Hematopoietic multipotent progenitor cell treated with erythropoietin and hydrocortisone succinate and interleukin-3 and kit ligand, for 15 days (in vitro differentiated cells): ENCODE measurements around the gene FREY1.
"Not testable (repeated sequence)": the region's sequence is repeated elsewhere in the genome, so short reads cannot be mapped to it uniquely, and the experiment has no call there.

Experiments
- DNase-seq: peaks from one replicate; pipeline ENCODE4 v3.0.0-alpha.2; 2015; ENCODE audit warnings: low spot score

FREY1 gene

DNA sequence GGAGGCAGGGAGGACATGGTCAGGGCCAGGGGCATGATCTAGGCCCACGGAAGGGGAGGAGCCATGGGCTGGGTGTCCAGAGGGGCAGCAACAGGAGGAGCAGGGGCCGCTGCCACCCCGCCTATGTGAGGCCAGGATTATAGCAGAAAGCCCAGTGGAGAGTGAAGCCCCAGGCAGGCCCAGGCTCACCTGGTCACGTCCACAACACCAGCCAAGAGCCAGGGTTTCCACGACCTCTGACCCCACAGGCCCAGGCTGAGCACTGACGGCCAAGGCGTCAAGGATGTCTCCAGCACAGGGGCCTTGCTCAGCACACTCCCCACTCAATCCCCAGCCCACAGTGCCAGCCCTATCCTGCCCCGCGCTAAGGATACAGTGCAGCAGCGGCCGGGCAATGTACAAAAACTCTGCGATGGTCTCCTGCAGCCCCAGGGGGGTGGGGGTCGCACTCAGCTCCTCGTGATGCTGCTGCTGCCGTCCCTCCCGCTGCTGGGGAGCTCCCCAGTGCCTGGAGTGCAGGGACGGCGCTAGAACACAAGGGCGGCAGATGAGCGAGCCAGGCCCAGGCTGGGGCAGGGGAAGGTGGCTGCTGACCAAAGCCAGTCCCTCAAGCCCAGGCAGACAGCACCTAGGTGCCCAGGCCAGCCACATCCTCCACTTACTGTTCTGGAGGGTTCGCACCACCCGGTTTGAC lies 7.0 kb upstream of the FREY1 start:
- no peak for DNase-seq

DNA sequence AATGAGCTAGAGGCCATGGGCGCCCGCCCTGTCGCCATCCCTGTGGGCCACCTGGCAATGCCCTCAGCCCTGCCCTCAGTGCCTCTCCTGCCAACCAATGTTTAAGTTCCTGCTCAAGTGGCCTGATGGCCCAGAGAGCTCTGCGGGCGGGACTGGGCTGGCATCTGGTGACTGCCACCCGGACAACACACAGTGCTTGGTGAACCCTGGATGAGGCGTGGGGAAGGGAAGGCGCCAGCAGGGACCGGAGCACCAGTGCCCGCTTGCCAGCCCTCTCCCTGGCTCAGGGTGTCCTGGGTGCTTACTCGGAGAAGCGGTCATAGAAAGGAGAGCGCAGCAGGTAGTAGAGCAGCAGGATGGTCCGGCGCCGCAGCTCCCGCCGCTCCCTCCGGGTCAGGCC lies 6.4 kb upstream of the FREY1 start:
- no peak for DNase-seq

DNA sequence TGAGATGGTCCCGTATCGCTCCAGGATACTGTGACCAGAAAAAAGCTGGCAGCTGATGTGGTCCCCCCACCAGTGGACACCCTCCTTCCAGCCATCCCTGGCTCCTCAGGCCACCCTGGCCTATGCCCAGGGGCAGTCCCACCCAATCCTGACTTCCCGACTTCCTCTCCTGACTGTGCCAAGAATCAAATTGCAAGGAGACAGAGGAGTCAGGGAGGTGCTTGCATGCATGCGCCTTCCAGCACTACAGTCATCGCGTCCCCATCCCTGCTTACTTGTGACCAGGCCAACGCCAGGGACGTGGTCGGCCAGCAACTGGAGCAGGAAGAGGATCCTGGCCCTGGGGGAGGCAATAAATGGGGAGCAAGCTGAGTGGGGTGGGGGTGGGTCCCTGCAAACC lies 3.6 kb upstream of the FREY1 start:
- no peak for DNase-seq

DNA sequence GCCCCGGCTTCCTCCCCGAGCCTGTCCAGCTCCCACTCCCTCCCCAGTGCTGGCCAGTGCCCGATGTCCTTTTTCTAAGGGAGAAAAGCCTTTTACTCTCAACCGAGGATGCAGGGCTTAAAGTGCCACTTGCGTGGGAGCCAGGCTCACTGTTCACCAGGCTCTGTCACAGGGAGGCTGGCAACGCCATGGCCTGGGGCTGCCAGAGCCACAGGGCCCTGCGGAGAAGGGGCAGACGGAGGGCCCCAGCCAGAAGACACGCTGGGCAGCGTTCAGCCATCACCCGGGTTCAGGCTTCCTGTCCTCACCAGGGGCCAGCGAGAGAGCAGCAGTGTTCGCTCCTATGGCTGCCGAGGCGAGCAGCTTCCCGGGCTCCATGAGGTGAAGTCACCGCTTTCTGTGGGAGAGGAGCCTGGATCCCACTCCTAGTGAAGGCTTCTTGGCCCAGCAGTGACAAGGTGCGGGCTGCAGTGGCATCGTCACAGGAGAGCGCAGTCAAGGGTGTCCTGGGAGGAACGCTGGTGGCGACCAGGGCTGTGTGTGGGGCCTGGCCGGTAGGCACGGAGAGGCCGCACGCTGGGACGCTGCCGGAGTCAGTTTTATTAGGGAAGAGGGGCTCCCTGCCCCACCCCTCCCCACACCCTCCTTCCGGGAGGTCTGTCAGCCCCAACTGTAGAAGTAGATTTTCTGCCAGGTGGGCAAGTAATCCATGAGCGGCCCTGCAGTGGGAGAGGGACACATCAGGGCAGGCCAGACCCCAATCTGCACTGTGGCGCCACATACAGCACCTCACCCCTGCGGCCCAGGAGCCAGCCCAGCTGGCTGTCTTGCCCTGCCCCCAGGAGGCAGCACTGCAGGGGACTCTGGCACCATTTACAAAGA lies 2.8 kb upstream of the FREY1 start:
- DNase-seq, result no peak

DNA sequence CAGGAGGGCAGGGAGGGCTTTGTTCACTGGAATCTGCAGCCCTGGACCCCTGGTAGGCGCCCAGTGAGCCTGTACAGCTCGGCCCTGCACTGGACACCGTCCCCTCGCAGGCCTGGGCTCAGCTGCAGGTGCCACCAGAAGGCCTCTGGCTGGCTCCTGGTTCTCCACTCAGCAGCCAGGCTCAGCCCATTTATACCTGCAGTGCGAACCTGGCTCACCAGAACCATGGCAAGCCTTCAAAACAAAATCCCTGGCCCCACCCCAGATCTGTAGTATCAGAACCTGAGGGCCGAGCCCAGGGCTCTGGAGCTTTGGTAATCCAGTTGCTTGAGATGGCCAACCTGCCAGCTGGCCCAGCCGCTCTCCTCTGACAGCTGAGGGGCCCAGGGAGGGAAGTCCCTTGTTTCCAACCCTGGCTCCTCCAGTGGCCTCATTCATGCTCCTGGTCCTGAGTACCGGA lies 870 bp upstream of the FREY1 start:
- no peak for DNase-seq

DNA sequence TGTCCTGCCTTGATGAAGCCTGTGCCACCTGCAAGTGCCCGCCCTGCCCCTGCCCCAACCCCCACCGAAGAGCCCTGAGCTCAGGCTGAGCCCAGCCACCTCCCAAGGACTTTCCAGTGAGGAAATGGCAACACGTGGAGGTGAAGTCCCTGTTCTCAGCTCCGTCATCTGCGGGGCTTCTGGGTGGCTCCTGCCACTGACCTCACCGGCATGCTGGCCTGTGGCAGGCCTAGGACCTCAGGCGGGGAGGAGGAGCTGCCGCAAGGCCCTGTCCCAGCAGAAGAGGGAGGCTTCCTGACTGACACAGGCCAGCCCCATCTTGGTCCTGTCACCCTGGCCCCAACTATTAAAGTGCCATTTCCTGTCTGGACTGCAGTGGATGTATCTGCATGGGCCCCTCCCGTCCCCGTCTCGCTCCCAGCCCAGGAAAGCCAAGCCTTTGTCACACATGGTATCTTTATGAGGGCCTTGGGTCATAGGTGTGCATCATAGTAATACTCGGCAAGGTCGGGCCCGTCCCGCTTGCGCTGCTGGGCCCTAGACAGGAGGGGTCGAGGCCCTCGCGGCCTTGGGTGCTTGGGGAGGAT lies 882 bp downstream of the FREY1 start:
- no peak for DNase-seq

DNA sequence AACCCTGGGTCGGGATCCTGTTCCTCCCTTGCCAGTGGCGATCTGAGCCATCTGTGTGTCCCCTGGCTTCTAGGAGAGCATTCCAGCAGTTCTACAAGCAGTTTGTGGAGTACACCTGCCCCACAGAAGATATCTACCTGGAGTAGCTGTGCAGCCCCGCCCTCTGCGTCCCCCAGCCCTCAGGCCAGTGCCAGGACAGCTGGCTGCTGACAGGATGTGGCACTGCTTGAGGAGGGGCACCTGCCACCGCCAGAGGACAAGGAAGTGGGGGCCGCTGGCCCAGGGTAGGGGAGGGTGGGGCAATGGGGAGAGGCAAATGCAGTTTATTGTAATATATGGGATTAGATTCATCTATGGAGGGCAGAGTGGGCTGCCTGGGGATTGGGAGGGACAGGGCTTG lies 1.5 kb downstream of the FREY1 start:
- DNase-seq, result not testable (repeated sequence)

DNA sequence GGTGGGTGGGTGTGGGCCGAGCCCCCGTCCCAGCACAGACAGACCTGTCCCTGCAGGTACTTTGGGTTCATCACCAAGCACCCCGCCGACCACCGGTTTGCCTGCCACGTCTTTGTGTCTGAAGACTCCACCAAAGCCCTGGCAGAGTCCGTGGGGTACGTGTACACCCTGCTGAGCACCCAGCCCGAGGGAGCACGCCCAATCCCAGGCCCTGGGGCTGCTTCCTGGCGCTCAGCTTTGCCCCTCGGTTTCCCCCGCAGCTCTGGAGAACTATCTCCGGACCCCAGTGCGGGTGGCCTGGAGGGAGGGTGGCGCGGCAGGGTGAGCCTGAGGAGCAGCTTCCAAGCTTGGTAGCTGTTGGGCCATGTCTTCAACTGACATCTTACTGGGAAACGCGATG lies 2.0 kb downstream of the FREY1 start:
- no peak for DNase-seq

DNA sequence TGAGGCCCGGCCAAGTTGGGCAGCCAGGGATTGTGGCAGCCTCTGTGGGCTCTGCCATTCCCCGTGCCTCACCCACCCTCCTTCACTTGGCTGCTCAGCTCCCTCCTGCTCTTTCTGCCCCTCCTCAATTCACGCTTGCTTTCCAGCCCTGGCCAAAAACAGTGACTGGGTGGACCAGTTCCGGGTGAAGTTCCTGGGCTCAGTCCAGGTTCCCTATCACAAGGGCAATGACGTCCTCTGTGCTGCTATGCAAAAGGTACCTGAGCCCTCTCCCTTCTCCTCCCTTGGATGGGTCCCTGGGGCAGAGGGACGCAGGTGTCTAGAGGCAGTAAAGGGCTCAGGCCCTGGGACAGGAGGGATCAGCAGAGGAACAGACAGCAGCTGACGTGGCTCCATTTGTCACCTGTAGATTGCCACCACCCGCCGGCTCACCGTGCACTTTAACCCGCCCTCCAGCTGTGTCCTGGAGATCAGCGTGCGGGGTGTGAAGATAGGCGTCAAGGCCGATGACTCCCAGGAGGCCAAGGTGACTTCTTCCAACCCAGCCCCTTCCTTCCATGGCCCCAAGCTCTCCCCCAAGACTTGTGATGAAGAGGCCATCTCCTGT lies 2.7 kb downstream of the FREY1 start:
- no peak for DNase-seq

DNA sequence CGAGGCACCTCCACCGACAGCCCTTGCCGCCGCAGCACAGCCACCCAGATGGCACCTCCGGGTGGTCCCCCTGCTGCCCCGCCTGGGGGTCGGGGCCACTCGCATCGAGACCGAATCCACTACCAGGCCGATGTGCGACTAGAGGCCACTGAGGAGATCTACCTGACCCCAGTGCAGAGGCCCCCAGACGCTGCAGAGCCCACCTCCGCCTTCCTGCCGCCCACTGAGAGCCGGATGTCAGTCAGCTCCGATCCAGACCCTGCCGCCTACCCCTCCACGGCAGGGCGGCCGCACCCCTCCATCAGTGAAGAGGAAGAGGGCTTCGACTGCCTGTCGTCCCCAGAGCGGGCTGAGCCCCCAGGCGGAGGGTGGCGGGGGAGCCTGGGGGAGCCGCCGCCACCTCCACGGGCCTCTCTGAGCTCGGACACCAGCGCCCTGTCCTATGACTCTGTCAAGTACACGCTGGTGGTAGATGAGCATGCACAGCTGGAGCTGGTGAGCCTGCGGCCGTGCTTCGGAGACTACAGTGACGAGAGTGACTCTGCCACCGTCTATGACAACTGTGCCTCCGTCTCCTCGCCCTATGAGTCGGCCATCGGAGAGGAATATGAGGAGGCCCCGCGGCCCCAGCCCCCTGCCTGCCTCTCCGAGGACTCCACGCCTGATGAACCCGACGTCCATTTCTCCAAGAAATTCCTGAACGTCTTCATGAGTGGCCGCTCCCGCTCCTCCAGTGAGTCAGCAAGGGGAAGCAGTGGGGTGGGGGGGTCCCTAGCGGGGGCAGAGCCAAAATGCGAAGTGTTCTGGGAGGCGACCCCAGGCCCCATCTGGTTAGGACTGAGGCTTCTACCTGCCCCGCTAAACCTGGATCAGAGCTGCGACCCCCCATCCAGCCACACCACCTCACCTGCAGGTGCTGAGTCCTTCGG lies 4.4 kb downstream of the FREY1 start:
- DNase-seq, result no peak

DNA sequence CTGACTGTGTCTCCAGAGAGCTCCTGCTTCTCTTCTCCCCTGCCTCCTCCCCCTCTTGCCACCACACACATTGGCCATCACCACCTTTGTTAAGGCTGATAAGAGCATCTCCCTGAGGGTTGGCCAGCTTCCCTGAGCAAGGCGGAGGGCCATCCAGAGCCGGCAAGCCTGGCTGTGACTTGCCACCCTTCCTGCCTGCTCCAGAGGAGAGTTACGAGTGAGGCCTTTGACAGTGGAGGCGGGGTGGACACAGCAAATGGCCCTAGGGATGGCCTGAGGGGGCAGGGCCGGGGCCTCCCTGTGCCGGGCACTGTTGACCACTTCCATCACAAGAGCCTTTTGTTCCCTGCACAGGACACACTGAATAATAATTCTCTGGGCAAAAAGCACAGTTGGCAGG lies 5.4 kb downstream of the FREY1 start:
- DNase-seq, result no peak

DNA sequence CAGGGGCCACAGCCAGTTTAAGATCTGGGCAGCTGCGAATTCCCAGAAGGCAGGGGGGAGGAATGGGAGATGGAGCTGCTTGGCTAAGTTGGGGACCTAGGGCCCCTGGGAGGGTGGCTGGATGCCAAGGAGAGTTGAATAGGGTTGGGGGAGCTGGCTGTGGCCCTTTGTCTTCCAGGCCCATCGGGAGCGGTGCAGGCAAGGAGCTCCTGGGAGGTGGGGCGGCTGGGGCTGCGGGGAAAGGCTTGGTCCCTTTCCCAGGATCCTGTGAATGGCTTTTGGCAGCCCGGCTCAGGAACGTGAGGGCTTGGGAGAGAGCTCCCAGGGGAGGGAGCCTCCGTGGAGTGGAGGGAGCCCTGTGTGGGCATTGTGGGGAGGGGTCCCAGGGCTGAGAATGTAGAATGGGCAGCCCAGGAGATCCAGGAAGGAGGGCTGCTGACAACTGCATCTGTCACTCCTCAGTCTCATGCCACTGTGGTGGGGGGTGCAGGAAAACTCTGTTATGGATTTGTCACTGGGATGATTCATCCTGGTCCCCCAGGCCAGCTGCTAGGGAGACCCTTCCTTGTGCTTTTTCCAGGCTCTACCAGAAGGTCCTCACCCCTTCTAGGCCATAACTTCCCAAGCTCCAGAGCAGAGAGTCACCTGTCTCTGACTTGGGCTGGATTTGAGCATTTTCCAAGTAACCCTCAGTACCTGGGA lies 6.0 kb downstream of the FREY1 start:
- DNase-seq, result no peak

DNA sequence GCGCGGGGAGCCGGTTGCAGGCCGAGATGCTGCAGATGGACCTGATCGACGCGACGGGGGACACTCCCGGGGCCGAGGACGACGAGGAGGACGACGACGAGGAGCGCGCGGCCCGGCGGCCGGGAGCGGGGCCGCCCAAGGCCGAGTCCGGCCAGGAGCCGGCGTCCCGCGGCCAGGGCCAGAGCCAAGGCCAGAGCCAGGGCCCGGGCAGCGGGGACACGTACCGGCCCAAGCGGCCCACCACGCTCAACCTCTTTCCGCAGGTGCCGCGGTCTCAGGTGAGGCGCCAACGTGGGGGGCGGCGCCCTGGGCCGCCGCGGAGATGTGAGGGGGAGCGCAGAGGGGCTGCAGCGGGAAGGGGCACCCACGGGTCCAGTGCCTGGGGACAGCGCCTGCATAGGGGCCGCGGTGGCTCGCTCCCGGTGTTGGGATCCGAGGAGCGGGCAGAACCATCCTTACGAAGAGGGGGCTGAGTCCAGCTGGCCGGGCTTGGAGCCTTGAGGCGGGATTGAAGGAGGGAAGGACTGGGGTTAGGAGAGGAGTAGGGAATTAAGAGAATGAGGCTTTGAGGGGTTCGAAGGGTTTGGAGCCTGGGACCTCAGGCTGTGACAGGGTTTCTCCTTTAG lies 6.8 kb downstream of the FREY1 start:
- DNase-seq, result not testable (repeated sequence)

DNA sequence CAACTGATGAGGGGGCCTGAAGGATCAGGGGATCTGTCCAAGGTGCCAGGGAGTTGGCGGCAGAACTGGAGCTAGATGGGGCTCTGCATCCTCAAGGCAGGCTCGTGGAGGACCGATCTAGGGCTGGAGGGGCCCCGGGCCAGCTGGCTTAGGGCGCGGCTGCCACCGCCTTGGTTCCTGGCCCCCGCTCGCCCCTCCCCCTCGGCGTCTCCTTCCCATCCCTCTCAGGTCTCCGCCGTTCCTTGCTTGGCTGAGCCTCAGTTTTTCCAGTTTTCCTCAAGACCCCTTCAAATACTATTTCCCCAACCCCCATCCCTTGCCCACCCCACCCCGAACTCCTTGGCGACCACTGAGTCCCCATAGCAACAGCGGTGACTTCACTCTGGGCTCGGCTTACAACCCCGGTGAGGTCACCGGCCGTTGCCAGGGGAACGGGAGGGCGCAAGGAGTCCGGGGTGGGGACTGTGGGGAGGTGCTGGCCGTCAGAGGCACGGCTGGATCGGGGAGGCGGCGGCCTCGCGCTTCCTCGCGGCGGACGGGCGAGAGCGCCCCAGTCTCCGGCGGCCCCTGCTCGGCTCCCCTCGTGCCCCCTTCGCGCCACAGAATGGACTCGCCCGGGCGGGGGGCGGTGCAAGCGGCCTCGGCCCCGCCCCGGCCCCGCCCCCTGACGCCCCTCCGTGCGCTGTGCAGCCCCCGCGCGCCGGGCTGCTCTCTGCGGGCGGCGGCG lies 7.5 kb downstream of the FREY1 start:
- no peak for DNase-seq

DNA sequence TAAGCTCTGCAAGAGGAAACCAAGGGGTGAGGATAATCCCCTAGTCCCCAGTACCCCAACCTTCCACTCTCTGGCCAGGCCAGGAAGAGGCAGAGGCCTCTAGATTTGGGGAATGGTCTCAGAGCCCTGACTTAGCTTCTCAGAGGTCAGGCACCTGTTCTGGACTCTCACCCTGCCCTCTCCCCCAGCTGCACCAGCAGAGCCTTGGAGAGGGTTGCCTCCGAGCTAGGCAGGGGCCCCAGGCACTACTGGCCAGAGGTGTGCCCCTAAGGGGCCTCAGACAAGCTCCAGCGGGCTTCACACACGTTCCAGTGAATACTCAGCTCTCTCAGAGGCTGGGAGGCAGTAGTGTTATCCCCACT lies 8.0 kb downstream of the FREY1 start:
- DNase-seq, result no peak

DNA sequence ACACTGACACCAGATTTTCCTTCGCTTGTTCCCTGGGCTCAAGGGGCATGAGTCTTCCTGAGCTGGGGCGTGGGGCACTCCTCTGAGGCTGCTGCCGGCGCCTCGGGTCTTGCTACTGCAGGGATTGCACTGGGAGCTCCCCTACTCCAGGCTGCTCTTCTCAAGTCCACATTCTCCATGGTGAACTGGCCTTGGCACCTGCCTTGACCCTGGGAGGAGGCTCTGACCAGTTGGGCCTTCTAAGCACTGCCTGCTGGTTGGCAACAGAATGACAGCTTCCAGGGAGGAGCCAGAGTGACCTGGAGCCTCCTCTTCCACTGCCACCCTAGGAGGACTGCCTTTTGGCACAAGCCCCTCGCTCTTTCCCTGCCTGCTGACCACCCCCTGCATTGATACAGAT lies 9.5 kb downstream of the FREY1 start:
- DNase-seq, result no peak

DNA sequence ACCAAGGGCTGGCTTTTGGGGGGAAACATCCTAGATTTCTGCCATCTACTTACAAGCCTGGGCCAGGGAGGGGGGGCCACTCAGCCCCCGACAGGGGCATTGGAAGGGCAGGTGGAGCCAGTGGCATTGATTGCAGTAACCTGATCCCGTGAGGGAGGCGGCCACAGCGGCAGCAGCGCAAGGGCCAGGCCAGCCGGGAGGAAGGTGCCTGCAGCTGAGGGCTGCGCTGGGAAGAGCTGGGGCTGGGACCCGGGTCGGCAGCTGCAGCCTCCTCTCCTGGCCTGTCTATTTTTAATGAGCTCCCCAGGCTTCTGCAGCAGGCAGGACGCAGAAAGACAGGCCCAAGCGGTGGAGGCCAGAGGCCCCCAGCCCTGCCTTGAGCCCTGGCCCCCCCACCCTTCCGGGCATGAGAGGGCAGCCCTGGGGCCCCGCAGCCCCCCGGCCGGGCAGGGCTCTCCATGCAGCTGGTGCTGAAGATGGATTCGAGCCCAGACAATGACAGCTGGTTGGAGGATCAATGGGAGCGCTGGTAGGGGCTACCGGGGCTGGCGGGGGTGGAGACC lies 10.6 kb downstream of the FREY1 start:
- no peak for DNase-seq

DNA sequence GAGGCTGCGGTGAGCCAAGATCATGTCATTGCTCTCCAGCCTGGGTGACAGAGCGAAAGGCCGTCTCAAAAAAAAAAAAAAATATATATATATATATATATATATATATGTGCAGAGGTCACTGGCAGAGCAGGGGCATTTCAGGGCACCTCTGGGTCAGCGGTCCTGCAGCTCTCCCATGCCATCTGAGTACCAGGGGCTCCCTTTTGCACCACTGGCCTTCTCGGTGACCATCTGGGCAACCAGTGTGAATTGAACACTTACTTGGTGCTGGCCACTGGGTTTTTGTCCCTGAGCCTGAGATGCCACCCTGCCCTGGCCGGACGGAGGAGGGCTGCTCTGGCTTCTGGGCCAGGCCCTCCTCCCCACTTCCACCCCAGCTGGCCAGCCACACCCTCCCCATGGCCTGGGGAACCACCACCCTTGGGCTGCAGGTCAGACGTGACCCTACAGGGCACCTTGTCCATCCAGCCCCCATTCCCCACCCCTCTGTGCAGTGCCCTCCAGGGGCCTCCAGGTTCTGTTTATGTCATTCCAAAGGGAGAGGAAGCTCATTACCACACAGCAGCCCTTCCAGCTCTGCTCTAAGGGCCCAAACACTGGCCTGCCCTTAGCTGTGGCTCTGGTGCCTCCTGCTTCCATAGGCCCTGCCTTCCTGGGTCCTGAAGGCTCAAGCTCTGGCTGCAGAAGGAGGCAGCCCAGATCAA lies 11.4 kb downstream of the FREY1 start:
- no peak for DNase-seq
